WERI-Rb-1 (cell line): ENCODE results near the gene CCK.

Experiments used
- DNase-seq: peaks from one replicate; pipeline ENCODE4 v3.0.0-alpha.2; 2020
- H3K27ac ChIP-seq: fragments of 250-450 bp; sonication (Bioruptor Pico); 2 replicates; pipeline ENCODE4 v1.5.1; 2020; ENCODE audit warnings: mild to moderate bottlenecking, moderate library complexity
- H3K27me3 ChIP-seq: fragments of 250-450 bp; sonication (Bioruptor Pico); 2 replicates; pipeline ENCODE4 v1.5.1; 2021; ENCODE audit warnings: mild to moderate bottlenecking, low read depth, moderate library complexity; ENCODE audit not compliant: insufficient read depth, severe bottlenecking
- H3K36me3 ChIP-seq: fragments of 250-450 bp; sonication (Bioruptor Pico); 2 replicates; pipeline ENCODE4 v1.5.1; 2020; ENCODE audit warnings: mild to moderate bottlenecking, moderate library complexity
- H3K4me3 ChIP-seq: 2 replicates; pipeline ENCODE4 v1.5.1; 2011; ENCODE audit warnings: low read depth, mild to moderate bottlenecking, control low read depth, low read length
- H3K9me3 ChIP-seq: fragments of 250-450 bp; sonication (Bioruptor Pico); 2 replicates; pipeline ENCODE4 v1.5.1; 2021; ENCODE audit warnings: mild to moderate bottlenecking, moderate library complexity; ENCODE audit not compliant: severe bottlenecking
- CTCF ChIP-seq: IDR thresholded peaks from 2 replicates; pipeline ENCODE4 v1.5.1; 2011; ENCODE audit warnings: low read depth, mild to moderate bottlenecking, control low read depth, inconsistent platforms, low read length

The CCK gene, protein sequence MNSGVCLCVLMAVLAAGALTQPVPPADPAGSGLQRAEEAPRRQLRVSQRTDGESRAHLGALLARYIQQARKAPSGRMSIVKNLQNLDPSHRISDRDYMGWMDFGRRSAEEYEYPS

DNA sequence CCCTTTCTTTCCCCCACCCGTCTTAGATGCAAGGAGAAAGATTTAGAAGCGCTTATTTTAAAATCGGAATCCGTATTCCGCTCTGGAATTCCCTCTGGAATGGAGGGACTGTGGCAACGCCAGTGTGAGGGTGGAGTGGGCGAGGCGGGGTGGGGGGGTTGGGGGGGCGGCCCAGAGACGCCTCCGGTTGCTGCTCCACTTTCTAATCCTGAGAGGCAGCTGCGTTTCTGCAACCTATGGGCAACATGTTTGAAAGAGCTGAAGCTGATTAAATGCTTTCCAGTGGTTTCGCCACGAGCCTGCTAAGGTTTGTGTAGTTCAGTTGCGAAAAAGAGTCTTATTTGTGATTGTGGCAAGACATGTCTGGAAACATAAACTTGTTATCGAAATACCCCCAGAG is at the start of gene CCK:
CCK (minus strand) TSS at position 101 of the 400 bp plus-strand sequence. CDS start 2,555 bp downstream, outside the sequence.
- H3K36me3 ChIP-seq: no peaks in the 10 kb centered on the region
- peaks cover 30% of the 10 kb centered on the region for H3K27me3 ChIP-seq
- H3K27ac ChIP-seq: no peak within 1 kb of the TSS
- H3K9me3 ChIP-seq: no peaks in the 10 kb centered on the region
- DNase-seq: no peak
- no peak for TF ChIP-seq CTCF
- no peak within 1 kb of the TSS for H3K4me3 ChIP-seq

GRCh38 chr3:42314411-42314810 is 48.4 kb upstream of the CCK start:
- no peak for DNase-seq
- peaks cover 2% of the 10 kb centered on the region for H3K9me3 ChIP-seq
- no peaks in the 10 kb centered on the region for H3K27me3 ChIP-seq
- TF ChIP-seq CTCF: no peak
- H3K4me3 ChIP-seq: no peak overlapping the region
- H3K27ac ChIP-seq: no peak overlapping the region
- H3K36me3 ChIP-seq: no peaks in the 10 kb centered on the region

DNA sequence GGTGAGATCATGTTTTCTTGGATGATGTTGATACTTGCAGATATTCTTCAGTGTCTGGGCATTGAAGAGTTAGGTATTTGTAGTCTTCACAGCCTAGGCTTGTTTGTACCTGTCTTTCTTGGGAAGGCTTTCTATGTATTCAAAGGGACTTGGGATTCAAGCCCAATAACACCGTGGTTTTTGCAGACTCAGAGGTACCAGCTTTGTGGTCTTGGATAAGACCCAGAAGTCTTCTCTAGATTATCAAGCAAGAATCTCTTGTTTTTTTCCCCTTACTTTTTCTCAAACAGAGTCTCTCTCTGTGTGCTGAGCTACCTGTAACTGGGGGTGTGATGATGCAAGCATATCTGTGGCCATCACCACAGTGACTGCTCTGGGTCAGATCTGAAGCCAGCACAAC is 42.7 kb upstream of the CCK start:
- Histone ChIP-seq H3K36me3 (no peaks in the 10 kb centered on the region), H3K9me3 (no peaks in the 10 kb centered on the region), H3K27me3 (no peaks in the 10 kb centered on the region), H3K4me3 (no peak overlapping the region), H3K27ac (no peak overlapping the region)
- no peak for DNase-seq
- no peak for TF ChIP-seq CTCF

- no peak for TF ChIP-seq CTCF
- H3K27ac ChIP-seq: no peak overlapping the region
- H3K9me3 ChIP-seq: no peaks in the 10 kb centered on the region
- no peak overlapping the region for H3K4me3 ChIP-seq
- no peaks in the 10 kb centered on the region for H3K36me3 ChIP-seq
- no peaks in the 10 kb centered on the region for H3K27me3 ChIP-seq
- no peak for DNase-seq
Measured at GRCh38 chr3:42306499-42306898, 40.5 kb upstream of the CCK start.

DNA sequence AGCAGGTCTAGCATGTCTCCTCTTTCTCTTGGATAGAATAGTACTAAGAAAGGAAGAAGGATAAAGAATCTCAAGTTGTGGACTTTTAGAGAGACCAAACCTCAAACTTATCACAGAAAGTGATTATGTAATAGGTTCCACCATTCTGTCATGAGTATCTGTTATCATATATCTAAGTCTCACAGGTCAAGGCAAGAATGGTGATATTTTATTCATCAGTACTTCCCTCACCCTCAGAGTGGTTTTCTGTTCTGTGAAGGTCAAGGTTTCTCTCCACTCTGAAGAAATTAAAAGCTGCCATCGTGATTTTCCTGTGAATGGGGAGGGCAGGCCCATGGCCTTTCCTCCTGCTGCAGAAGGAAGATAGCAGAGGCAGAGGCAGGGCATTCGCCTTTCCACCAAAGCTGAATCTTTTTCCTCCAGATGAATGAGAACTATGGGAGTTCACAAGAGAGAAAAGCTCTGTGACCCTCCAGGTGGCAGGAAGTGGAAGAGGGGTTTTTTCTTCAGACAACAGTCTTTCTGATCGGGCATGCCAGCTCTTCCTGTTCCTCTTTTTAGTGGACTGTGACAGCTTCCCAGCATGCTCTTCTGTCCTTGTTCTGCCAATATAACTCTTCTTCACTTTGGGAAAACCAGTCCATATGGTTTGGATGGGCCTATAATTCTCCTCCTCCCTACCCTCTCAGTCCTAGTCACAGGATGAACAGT is 37.1 kb upstream of the CCK start:
- TF ChIP-seq CTCF: no peak
- no peaks in the 10 kb centered on the region for H3K36me3 ChIP-seq
- H3K27ac ChIP-seq: no peak overlapping the region
- no peak overlapping the region for H3K4me3 ChIP-seq
- H3K9me3 ChIP-seq: no peaks in the 10 kb centered on the region
- no peaks in the 10 kb centered on the region for H3K27me3 ChIP-seq
- no peak for DNase-seq
